HL-60 (cell line): ENCODE data around the gene TM9SF1.

Source experiments
- CTCF ChIP-seq: IDR thresholded peaks from one replicate; pipeline ENCODE4 v1.5.1; 2011; ENCODE audit warnings: low read length, control low read depth, inconsistent platforms; ENCODE audit not compliant: insufficient read depth
- GABPA ChIP-seq: IDR thresholded peaks from 2 replicates; pipeline ENCODE4 v1.6.1; 2012; ENCODE audit warnings: low read depth
- POLR2AphosphoS5 ChIP-seq: IDR thresholded peaks from 2 replicates; pipeline ENCODE4 v1.6.1; 2012; ENCODE audit warnings: low read depth
- REST ChIP-seq: IDR thresholded peaks from 2 replicates; pipeline ENCODE4 v1.6.1; 2012; ENCODE audit warnings: low read depth; ENCODE audit not compliant: insufficient replicate concordance

- TF ChIP-seq POLR2AphosphoS5 (no peak), CTCF (no peak), GABPA (no peak), REST (no peak)
These were observed 46.7 kb upstream of the TM9SF1 start for GRCh38 chr14:24241829-24242443.
